ENCODE measurements around the gene ACSBG1. TPM values are rescaled to one million over a fixed set of nuclear protein-coding genes. Genes with fewer than 3 reads are reported as not detected.

ACSBG1 gene
- total RNA-seq, 2 donors from 2014 or later, result 0.27 to 1.2 TPM

GRCh38 chr15:78208341-78208844 is 26.0 kb downstream of the ACSBG1 start:
- no peak overlapping the region for H3K27ac ChIP-seq (ENCODE audit: low read depth, low read length)
- Mint-ChIP-seq H3K36me3 (ENCODE audit: low read depth) (no peaks in the 10 kb centered on the region), H3K27ac (no peak overlapping the region), H3K4me1 (peaks cover 36% of the 10 kb centered on the region), H3K4me3 (no peak overlapping the region), H3K27me3 (ENCODE audit: insufficient read depth) (peaks cover 3% of the 10 kb centered on the region), H3K9me3 (no peaks in the 10 kb centered on the region)
- WGBS, 2 experiments (ENCODE audit: insufficient coverage in 1 of 2, insufficient read length in 1 of 2), result 94 to 95% methylated on average over 7 to 8 of the region's 8 CpGs
- no peaks in the 10 kb centered on the region for H3K36me3 ChIP-seq (ENCODE audit: control insufficient read depth, insufficient read depth, low read length)
- H3K4me1 ChIP-seq (ENCODE audit: control insufficient read depth, insufficient read depth, low read length), result peaks cover 13% of the 10 kb centered on the region
- no peak overlapping the region for H3K9ac ChIP-seq (ENCODE audit: extremely low read depth, low read length, poor library complexity, severe bottlenecking)
- no peaks in the 10 kb centered on the region for H3K9me3 ChIP-seq (ENCODE audit: control insufficient read depth, low read length)
- no peak overlapping the region for H3K4me3 ChIP-seq (ENCODE audit: low read length)
- TF ChIP-seq CTCF (conservative IDR thresholded peaks at IDR 0.05), result no peak
- no peaks in the 10 kb centered on the region for H3K27me3 ChIP-seq (ENCODE audit: control insufficient read depth, insufficient read depth, low read length, poor library complexity, severe bottlenecking)
- DNase-seq, result no peak

GRCh38 chr15:78207641-78208340 is 26.6 kb downstream of the ACSBG1 start:
- no peak overlapping the region for H3K9ac ChIP-seq (ENCODE audit: extremely low read depth, low read length, poor library complexity, severe bottlenecking)
- DNase-seq, result no peak
- Mint-ChIP-seq H3K27me3 (ENCODE audit: insufficient read depth) (no peaks in the 10 kb centered on the region), H3K9me3 (no peaks in the 10 kb centered on the region), H3K27ac (no peak overlapping the region), H3K4me3 (no peak overlapping the region), H3K36me3 (ENCODE audit: low read depth) (no peaks in the 10 kb centered on the region), H3K4me1 (peaks cover 32% of the 10 kb centered on the region)
- H3K27me3 ChIP-seq (ENCODE audit: control insufficient read depth, insufficient read depth, low read length, poor library complexity, severe bottlenecking), result no peaks in the 10 kb centered on the region
- TF ChIP-seq CTCF (conservative IDR thresholded peaks at IDR 0.05), result no peak
- no peak overlapping the region for H3K4me3 ChIP-seq (ENCODE audit: low read length)
- peaks cover 13% of the 10 kb centered on the region for H3K4me1 ChIP-seq (ENCODE audit: control insufficient read depth, insufficient read depth, low read length)
- H3K27ac ChIP-seq (ENCODE audit: low read depth, low read length), result no peak overlapping the region
- 90 to 95% methylated on average over 4 to 8 of the region's 8 CpGs for WGBS, 2 experiments (ENCODE audit: insufficient coverage in 1 of 2, insufficient read length in 1 of 2)
- H3K9me3 ChIP-seq (ENCODE audit: control insufficient read depth, low read length), result no peaks in the 10 kb centered on the region
- H3K36me3 ChIP-seq (ENCODE audit: control insufficient read depth, insufficient read depth, low read length), result no peaks in the 10 kb centered on the region

- no peak overlapping the region for H3K9ac ChIP-seq (ENCODE audit: extremely low read depth, low read length, poor library complexity, severe bottlenecking)
- no peak overlapping the region for H3K4me3 ChIP-seq (ENCODE audit: low read length)
- H3K27ac ChIP-seq (ENCODE audit: low read depth, low read length), result no peak overlapping the region
- no peaks in the 10 kb centered on the region for H3K36me3 ChIP-seq (ENCODE audit: control insufficient read depth, insufficient read depth, low read length)
- H3K4me1 ChIP-seq (ENCODE audit: control insufficient read depth, insufficient read depth, low read length), result peaks cover 13% of the 10 kb centered on the region
- no peak for TF ChIP-seq CTCF (conservative IDR thresholded peaks at IDR 0.05)
- Mint-ChIP-seq H3K4me1 (peaks cover 30% of the 10 kb centered on the region), H3K9me3 (no peaks in the 10 kb centered on the region), H3K27ac (no peak overlapping the region), H3K4me3 (no peak overlapping the region), H3K27me3 (ENCODE audit: insufficient read depth) (no peaks in the 10 kb centered on the region), H3K36me3 (ENCODE audit: low read depth) (no peaks in the 10 kb centered on the region)
- WGBS, 2 experiments (ENCODE audit: insufficient coverage in 1 of 2, insufficient read length in 1 of 2), result 99% methylated on average over 5 of the region's 5 CpGs; no CpG with 5 or more reads in 1 of the 2 experiments
- no peaks in the 10 kb centered on the region for H3K27me3 ChIP-seq (ENCODE audit: control insufficient read depth, insufficient read depth, low read length, poor library complexity, severe bottlenecking)
- no peak for DNase-seq
- no peaks in the 10 kb centered on the region for H3K9me3 ChIP-seq (ENCODE audit: control insufficient read depth, low read length)
These were observed 27.3 kb downstream of the ACSBG1 start for GRCh38 chr15:78207110-78207458.

All from endodermal cell (in vitro differentiated cells).